Endothelial cell of umbilical vein (primary cell): Measurements from ENCODE around the gene METTL8. TPM values are rescaled to one million over a fixed set of nuclear protein-coding genes. Genes with fewer than 3 reads are reported as not detected.

ENCODE experiments used
- BruUV-seq: library from RNA; stranded (reverse); fragments of 400-500 nt; replicated peaks from 2 replicates; lab custom pipeline; 2021; lab: Mats Ljungman, UMichigan
- CTCF ChIA-PET: fragments of 300-600, 350-600 bp; sonication (Branson Sonifier 250); formaldehyde crosslinking; loops from one replicate; lab custom pipeline; 2021; ENCODE audit warnings: antibody characterized with exemption, inconsistent platforms; lab: Charles Lee
- POLR2A ChIA-PET: fragments of 300-600, 350-600 bp; sonication (Branson Sonifier 250); formaldehyde crosslinking; loops from one replicate; lab custom pipeline; 2021; ENCODE audit warnings: antibody characterized with exemption, inconsistent platforms; lab: Charles Lee
- DNase-seq: peaks from one replicate; pipeline ENCODE4 v3.0.0-alpha.2; 2011; ENCODE audit warnings: low read depth, low spot score
- FAIRE-seq: peaks from 2 replicates; lab custom pipeline; 2011; peaks lifted over from hg19 to GRCh38; lab: Jason Lieb, UNC
- H2AFZ ChIP-seq: 2 replicates; pipeline ENCODE4 v1.6.0; 2012; ENCODE audit warnings: low read depth, low read length, control low read depth, inconsistent platforms
- H3K27ac ChIP-seq: 2 replicates; pipeline ENCODE4 v1.5.1; 2011; ENCODE audit warnings: low read depth, mild to moderate bottlenecking, control low read depth, low read length, moderate library complexity; ENCODE audit not compliant: insufficient read depth
- H3K27me3 ChIP-seq, 2 experiments: 2 replicates each; pipeline versions ENCODE4 v1.6.0 to v1.6.1; 2011; ENCODE audit warnings: low read length in 2 of 2, mixed read lengths in 1 of 2; ENCODE audit not compliant: control insufficient read depth in 2 of 2, insufficient read depth in 2 of 2
- H3K36me3 ChIP-seq, 2 experiments: 2 replicates in 1 of 2; 3 replicates in 1 of 2; pipeline ENCODE4 v1.5.1; 2011; ENCODE audit warnings: low read length in 2 of 2, mild to moderate bottlenecking in 1 of 2, moderate library complexity in 1 of 2; ENCODE audit not compliant: control insufficient read depth in 2 of 2, insufficient read depth in 2 of 2; ENCODE audit errors: extremely low read depth in 1 of 2
- H3K4me1 ChIP-seq: 3 replicates; pipeline ENCODE4 v1.5.1; 2011; ENCODE audit warnings: mild to moderate bottlenecking, low read length; ENCODE audit not compliant: control insufficient read depth, insufficient read depth; ENCODE audit errors: extremely low read depth
- H3K4me2 ChIP-seq: 2 replicates; pipeline ENCODE4 v1.6.1; 2011; ENCODE audit warnings: low read length, control low read depth, mixed read lengths; ENCODE audit not compliant: insufficient read depth
- H3K4me3 ChIP-seq, 3 experiments: fragments of 200-600 bp in 1 of 3; sonication (generic), shearing (Covaris generic) in 1 of 3; replicated peaks in 1 of 3; 2 replicates each; pipeline ENCODE4 v1.5.1; 2011 to 2016; ENCODE audit warnings: control low read depth in 3 of 3, low read length in 3 of 3, mild to moderate bottlenecking in 2 of 3, inconsistent platforms in 1 of 3, low read depth in 1 of 3, moderate library complexity in 1 of 3; ENCODE audit not compliant: insufficient read depth in 1 of 3
- H3K79me2 ChIP-seq: 2 replicates; pipeline ENCODE4 v1.6.0; 2012; ENCODE audit warnings: low read length, inconsistent platforms; ENCODE audit not compliant: control insufficient read depth, insufficient read depth
- H3K9ac ChIP-seq: replicated peaks from 2 replicates; pipeline ENCODE3; 2011; ENCODE audit warnings: low read length, control low read depth; ENCODE audit not compliant: insufficient read depth; ENCODE audit errors: extremely low read depth
- H3K9me1 ChIP-seq: replicated peaks from 3 replicates; pipeline ENCODE4 v1.6.0; 2011; ENCODE audit warnings: mild to moderate bottlenecking, low read length; ENCODE audit not compliant: control insufficient read depth, insufficient read depth; ENCODE audit errors: extremely low read depth
- H3K9me3 ChIP-seq: replicated peaks from 2 replicates; pipeline ENCODE4 v1.5.1; 2012; ENCODE audit warnings: low read length, inconsistent platforms; ENCODE audit not compliant: control insufficient read depth, insufficient read depth
- H4K20me1 ChIP-seq: replicated peaks from 2 replicates; pipeline ENCODE3; 2011; ENCODE audit warnings: mild to moderate bottlenecking, low read length; ENCODE audit not compliant: control insufficient read depth, insufficient read depth; ENCODE audit errors: extremely low read depth
- CTCF ChIP-seq, 2 donors: IDR thresholded peaks; 1 replicate in 1 of 2; 2 replicates in 1 of 2; pipeline ENCODE4 v1.5.1; 2011; ENCODE audit warnings: low read length in 2 of 2, mild to moderate bottlenecking in 2 of 2, moderate library complexity in 2 of 2, control low read depth in 1 of 2, inconsistent platforms in 1 of 2, low read depth in 1 of 2; ENCODE audit not compliant: insufficient read depth in 1 of 2; ENCODE audit errors: extremely low read depth in 1 of 2
- EZH2 ChIP-seq: IDR thresholded peaks from 2 replicates; pipeline ENCODE4 v1.6.1; 2012; ENCODE audit warnings: borderline replicate concordance, low read depth, mild to moderate bottlenecking, moderate library complexity, low read length, inconsistent platforms; ENCODE audit not compliant: severe bottlenecking
- FOS ChIP-seq: IDR thresholded peaks from 2 replicates; pipeline ENCODE4 v1.6.1; 2011; ENCODE audit warnings: mild to moderate bottlenecking, low read length, moderate library complexity, borderline replicate concordance; ENCODE audit not compliant: insufficient read depth
- GATA2 ChIP-seq: IDR thresholded peaks from 2 replicates; pipeline ENCODE4 v1.7.0; 2011; ENCODE audit warnings: low read depth, mild to moderate bottlenecking, moderate library complexity, mixed read lengths, low read length; ENCODE audit not compliant: insufficient read length, insufficient read depth
- JUN ChIP-seq: IDR thresholded peaks from 2 replicates; pipeline ENCODE4 v1.6.1; 2011; ENCODE audit warnings: borderline replicate concordance, low read depth; ENCODE audit not compliant: insufficient read length, insufficient read depth
- MYC ChIP-seq: IDR thresholded peaks from one replicate; pipeline ENCODE4 v1.6.1; 2011; ENCODE audit warnings: mild to moderate bottlenecking, low read depth, low read length
- POLR2A ChIP-seq: IDR thresholded peaks from 2 replicates; pipeline ENCODE4 v1.6.1; 2012; ENCODE audit warnings: low read depth, mild to moderate bottlenecking, control low read depth, low read length
- POLR2AphosphoS5 ChIP-seq: IDR thresholded peaks from 2 replicates; pipeline ENCODE4 v1.6.1; 2012; ENCODE audit warnings: low read depth, mild to moderate bottlenecking, control low read depth, low read length, moderate library complexity; ENCODE audit not compliant: insufficient read depth
- dilution Hi-C: fragments of 300-500 bp; cut with MboI; formaldehyde crosslinking; loops from one replicate; pipeline ENCODE4 v1.15.0; 2019; ENCODE audit warnings: low sequenced_read_pairs; ENCODE audit not compliant: extremely low pct_ligation_motif_present
- intact Hi-C: fragments of 100-400 bp; cut with micrococcal nuclease; formaldehyde crosslinking; loops from one replicate; pipeline ENCODE4 v1.10.0; 2022
- polyA plus RNA-seq, 4 experiments: library from polyadenylated mRNA; depleted of rRNA in 3 of 4; stranded (reverse) in 3 of 4; unstranded in 1 of 4; fragments of >200 nt; gene quantifications; 2 replicates each; pipeline versions ENCODE4 v1.2.1 to v1.2.3, GENCODE V29; 2011 to 2012; ENCODE audit warnings: missing spikeins in 1 of 4
- total RNA-seq: library from RNA; stranded (reverse); gene quantifications from 2 replicates; pipeline ENCODE4 v1.2.3, GENCODE V29; 2021
- TF ChIP-seq, protein P1 (sequence below): IDR thresholded peaks from 2 replicates; pipeline ENCODE4 v1.6.1; 2011; ENCODE audit not compliant: insufficient read depth, insufficient read length

METTL8 gene
- total and polyA plus RNA-seq, 2 donors (not counting 3 experiments of a cell fraction or from before 2014, with no cell fraction given) = 7.0 to 20.2 TPM

DNA sequence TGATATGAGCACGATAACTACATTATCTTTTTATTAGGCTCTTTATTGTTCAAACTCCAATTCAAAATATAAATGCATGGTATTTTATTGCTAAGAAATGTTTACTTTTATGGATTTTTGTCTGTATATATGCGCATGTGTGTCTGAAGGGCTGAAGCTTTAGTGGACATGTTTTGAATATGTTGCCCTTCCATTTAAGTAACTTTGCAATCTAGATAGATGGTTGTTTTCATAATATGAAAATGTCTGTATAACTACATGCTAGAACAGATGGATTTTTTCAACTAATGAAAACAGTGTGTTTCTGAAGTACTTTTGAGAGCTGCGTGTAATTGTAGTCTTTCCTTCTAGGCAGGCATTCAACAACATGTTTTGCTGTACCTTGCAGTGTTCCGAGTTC lies 19.0 kb upstream of the METTL8 start:
- CTCF ChIA-PET = no interaction called here
- TF ChIP-seq POLR2AphosphoS5 (no peak), POLR2A (no peak), MYC (no peak), GATA2 (no peak), FOS (no peak), CTCF (IDR thresholded peaks at IDR 0.05; ENCODE audit: extremely low read depth in 1 of 2, insufficient read depth in 1 of 2, low read depth in 1 of 2, low read length in 2 of 2) (no peak), JUN (no peak), EZH2 (no peak)
- TF ChIP-seq, protein P1, sequence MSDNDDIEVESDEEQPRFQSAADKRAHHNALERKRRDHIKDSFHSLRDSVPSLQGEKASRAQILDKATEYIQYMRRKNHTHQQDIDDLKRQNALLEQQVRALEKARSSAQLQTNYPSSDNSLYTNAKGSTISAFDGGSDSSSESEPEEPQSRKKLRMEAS = no peak
- DNase-seq = no peak

More for the DNA sequence above, 19.0 kb upstream of the METTL8 start:
- intact Hi-C loops (no loop called here), dilution Hi-C loops (no loop called here)
- Histone ChIP-seq H3K4me2 (no peak overlapping the region), H4K20me1 (no peaks in the 10 kb centered on the region), H3K9me3 (no peaks in the 10 kb centered on the region), H3K36me3 (peaks cover 2 to 3% of the 10 kb centered on the region in 2 experiments), H2AFZ (no peak overlapping the region), H3K4me1 (no peaks in the 10 kb centered on the region), H3K9me1 (no peaks in the 10 kb centered on the region), H3K79me2 (no peaks in the 10 kb centered on the region), H3K9ac (no peak overlapping the region), H3K27me3 (no peaks in the 10 kb centered on the region), H3K4me3 (no peak overlapping the region), H3K27ac (no peak overlapping the region)
- FAIRE-seq = no peak
- POLR2A ChIA-PET = no interaction called here
- no TSS peak for BruUV-seq
